ENCODE results near the gene ACVR2B. TPM values are rescaled to one million over a fixed set of nuclear protein-coding genes. Genes with fewer than 3 reads are reported as not detected.

ACVR2B gene
- total RNA-seq, 1 donor from 2014 or later: 56.7 TPM

- Mint-ChIP-seq H3K27ac (ENCODE audit: unreplicated experiment) (no peak overlapping the region), H3K4me3 (ENCODE audit: unreplicated experiment) (no peak overlapping the region), H3K36me3 (ENCODE audit: low read depth, unreplicated experiment) (peaks cover 28% of the 10 kb centered on the region)
Measured at GRCh38 chr3:38480930-38481329, 27.2 kb downstream of the ACVR2B start.

DNA sequence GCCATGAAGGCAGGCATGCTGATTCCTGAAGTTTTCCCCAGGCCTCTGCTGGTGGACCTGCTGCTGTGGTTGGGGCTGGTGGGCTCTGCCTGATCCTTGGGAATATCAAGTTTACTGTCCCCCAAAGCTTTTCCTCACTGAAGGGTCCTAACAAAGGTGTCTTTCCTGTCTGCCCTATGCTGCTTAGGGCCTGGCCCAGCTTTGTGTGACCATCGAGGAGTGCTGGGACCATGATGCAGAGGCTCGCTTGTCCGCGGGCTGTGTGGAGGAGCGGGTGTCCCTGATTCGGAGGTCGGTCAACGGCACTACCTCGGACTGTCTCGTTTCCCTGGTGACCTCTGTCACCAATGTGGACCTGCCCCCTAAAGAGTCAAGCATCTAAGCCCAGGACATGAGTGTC is 29.3 kb downstream of the ACVR2B start:
- Mint-ChIP-seq H3K27me3 (ENCODE audit: unreplicated experiment) (peaks cover 10% of the 10 kb centered on the region), H3K4me3 (ENCODE audit: unreplicated experiment) (no peak overlapping the region), H3K4me1 (ENCODE audit: unreplicated experiment) (peaks cover 8% of the 10 kb centered on the region), H3K27ac (ENCODE audit: unreplicated experiment) (no peak overlapping the region), H3K9me3 (ENCODE audit: unreplicated experiment) (no peaks in the 10 kb centered on the region), H3K36me3 (ENCODE audit: low read depth, unreplicated experiment) (peaks cover 28% of the 10 kb centered on the region)
- no peak for DNase-seq (ENCODE audit: low spot score)
- TF ChIP-seq CTCF (IDR thresholded peaks at IDR 0.05; ENCODE audit: unreplicated experiment): no peak

More at GRCh38 chr3:38480930-38481329, 27.2 kb downstream of the ACVR2B start:
- Mint-ChIP-seq H3K9me3 (ENCODE audit: unreplicated experiment) (no peaks in the 10 kb centered on the region), H3K4me1 (ENCODE audit: unreplicated experiment) (peaks cover 8% of the 10 kb centered on the region), H3K27me3 (ENCODE audit: unreplicated experiment) (peaks cover 8% of the 10 kb centered on the region)
- no peak for DNase-seq (ENCODE audit: low spot score)
- no peak for TF ChIP-seq CTCF (IDR thresholded peaks at IDR 0.05; ENCODE audit: unreplicated experiment)

DNA sequence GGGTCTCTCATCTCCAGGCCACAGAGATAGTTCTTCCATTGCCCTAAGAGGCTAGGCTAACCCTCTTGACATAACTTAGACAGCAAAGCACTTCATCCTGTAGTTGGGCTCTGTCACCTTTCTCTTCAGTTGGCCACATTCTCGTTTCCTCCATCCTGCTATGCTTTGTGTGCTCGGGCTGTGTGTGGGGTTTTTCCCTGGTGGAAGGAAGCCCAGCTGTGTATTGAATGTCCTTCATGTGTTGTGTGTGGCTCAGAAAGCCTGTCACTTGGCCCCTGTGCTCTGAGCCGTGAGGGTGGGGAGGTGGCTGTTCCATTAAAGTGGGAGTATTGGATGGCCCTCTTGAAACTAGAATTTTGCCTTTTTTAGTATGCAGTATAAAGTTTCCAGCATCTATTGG is 33.6 kb downstream of the ACVR2B start:
- Mint-ChIP-seq H3K36me3 (ENCODE audit: low read depth, unreplicated experiment) (peaks cover 9% of the 10 kb centered on the region), H3K27ac (ENCODE audit: unreplicated experiment) (no peak overlapping the region), H3K27me3 (ENCODE audit: unreplicated experiment) (peaks cover 5% of the 10 kb centered on the region), H3K4me1 (ENCODE audit: unreplicated experiment) (peaks cover 8% of the 10 kb centered on the region), H3K9me3 (ENCODE audit: unreplicated experiment) (no peaks in the 10 kb centered on the region), H3K4me3 (ENCODE audit: unreplicated experiment) (no peak overlapping the region)
- DNase-seq (ENCODE audit: low spot score): no peak
- TF ChIP-seq CTCF (IDR thresholded peaks at IDR 0.05; ENCODE audit: unreplicated experiment): no peak

DNA sequence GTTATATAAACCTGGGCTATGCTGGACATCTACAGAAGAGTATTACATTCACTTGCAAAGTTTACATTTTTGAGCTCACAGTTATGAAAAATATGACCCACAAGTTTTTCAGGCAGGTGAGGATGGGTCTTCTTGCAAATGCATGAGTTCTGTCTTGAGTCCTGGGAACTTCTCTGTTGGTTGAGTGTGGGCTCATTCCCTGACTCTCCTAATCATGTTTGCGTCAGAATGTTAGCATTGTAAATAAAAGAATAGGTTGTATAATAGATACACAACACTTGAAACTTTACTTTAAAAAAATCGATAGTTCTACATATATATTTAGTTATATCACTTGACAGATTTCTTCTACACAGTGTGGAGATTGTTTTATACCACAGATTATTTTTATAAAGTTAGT is 35.3 kb downstream of the ACVR2B start:
- H3K9me3 Mint-ChIP-seq (ENCODE audit: unreplicated experiment): no peaks in the 10 kb centered on the region
- H3K4me1 Mint-ChIP-seq (ENCODE audit: unreplicated experiment): peaks cover under 1% of the 10 kb centered on the region
- no peak overlapping the region for H3K27ac Mint-ChIP-seq (ENCODE audit: unreplicated experiment)
- no peak for DNase-seq (ENCODE audit: low spot score)
- H3K4me3 Mint-ChIP-seq (ENCODE audit: unreplicated experiment): no peak overlapping the region
- peaks cover under 1% of the 10 kb centered on the region for H3K36me3 Mint-ChIP-seq (ENCODE audit: low read depth, unreplicated experiment)
- no peak for TF ChIP-seq CTCF (IDR thresholded peaks at IDR 0.05; ENCODE audit: unreplicated experiment)
- peaks cover 2% of the 10 kb centered on the region for H3K27me3 Mint-ChIP-seq (ENCODE audit: unreplicated experiment)

DNA sequence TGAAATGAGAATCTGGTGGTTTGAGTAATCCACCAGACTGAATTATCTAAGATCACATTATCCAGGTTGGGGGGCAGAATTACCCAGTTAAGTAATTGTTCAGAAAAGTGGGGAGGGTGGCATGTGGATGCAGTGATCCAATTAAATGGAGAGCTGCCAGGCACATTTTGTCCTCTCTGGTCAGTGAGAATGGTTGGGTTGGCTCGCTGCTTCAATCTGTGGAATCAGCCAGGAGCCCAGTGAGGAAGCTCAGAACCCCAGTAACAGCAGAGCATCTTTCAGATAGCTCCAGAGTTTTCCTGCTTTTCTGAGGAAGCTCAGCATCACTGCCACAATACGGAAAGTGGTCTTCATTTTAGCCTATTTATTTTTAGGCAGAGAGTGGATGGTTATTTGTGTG is 36.1 kb downstream of the ACVR2B start:
- no peak for DNase-seq (ENCODE audit: low spot score)
- H3K4me3 Mint-ChIP-seq (ENCODE audit: unreplicated experiment): no peak overlapping the region
- H3K4me1 Mint-ChIP-seq (ENCODE audit: unreplicated experiment): no peaks in the 10 kb centered on the region
- no peaks in the 10 kb centered on the region for H3K36me3 Mint-ChIP-seq (ENCODE audit: low read depth, unreplicated experiment)
- H3K9me3 Mint-ChIP-seq (ENCODE audit: unreplicated experiment): no peaks in the 10 kb centered on the region
- H3K27ac Mint-ChIP-seq (ENCODE audit: unreplicated experiment): no peak overlapping the region
- H3K27me3 Mint-ChIP-seq (ENCODE audit: unreplicated experiment): peaks cover 2% of the 10 kb centered on the region
- TF ChIP-seq CTCF (IDR thresholded peaks at IDR 0.05; ENCODE audit: unreplicated experiment): no peak
